GM12874 (cell line): ENCODE measurements around the gene SLC7A6.

Experiments
- CTCF ChIP-seq: IDR thresholded peaks from 2 replicates; pipeline ENCODE4 v1.5.1; 2011; ENCODE audit warnings: low read depth, mild to moderate bottlenecking, control low read depth, low read length, moderate library complexity; ENCODE audit not compliant: insufficient read depth

Gene SLC7A6

GRCh38 chr16:68328860-68329390 is 64.6 kb downstream of the SLC7A6 start:
- no peak for TF ChIP-seq CTCF

DNA sequence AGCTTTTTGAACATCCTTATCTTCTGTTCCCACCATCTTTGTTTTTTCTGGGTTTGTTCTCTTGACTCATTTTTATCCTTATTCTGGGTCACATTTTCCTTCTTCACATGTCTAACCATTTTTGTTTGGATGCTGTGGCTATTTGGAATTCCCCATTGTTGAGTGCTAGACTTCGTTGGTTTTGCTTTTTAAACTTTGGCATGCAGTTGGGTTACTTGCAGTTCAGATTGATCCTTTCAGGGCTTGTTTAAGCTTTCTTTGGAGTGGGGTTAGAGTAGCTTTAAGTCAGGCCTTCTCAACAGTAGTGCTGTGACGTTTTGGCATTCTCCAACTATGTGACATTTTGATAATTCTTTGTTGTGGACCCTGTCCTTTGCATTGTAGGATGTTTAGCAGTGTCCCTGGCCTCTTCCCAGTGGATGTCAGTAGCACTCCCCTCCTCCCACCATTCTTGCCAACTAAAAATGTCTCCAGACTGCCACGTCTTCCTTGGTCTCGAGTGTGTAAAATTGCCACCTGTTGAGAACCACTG is 67.6 kb downstream of the SLC7A6 start:
- TF ChIP-seq CTCF: no peak

DNA sequence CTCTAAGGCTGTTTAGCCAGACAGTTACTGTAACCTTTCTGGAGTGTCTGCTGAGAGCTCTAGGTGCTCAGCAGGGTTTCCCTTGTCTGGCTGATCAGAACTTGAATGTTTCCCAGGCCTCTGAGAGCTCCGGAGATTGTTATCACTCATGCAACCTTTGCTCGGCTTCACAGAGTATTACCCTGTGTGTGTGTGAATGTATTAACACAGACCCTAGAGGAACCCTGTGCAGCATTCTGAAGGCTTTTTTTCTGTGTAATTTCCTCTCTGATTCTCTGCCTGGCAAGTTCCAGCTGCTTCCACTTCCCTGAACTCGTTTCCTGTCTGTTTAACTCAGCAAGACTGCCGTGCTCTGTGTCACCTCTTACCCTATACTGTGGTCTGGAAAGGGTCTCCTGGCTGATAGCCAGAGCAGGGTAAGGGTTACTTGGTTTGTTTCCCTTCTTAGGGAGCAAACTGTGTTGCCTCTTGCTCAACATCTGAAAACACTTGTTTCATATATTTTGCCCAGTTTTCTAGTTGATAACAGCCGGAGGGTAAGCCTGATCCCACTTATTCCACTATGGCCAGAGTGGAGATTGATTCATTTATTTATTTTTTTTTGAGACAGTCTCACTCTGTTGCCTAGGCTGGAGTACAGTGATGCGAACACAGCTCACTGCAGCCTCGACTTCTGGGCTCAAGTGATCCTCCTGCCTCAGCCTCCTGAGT is 68.2 kb downstream of the SLC7A6 start:
- TF ChIP-seq CTCF: no peak

DNA sequence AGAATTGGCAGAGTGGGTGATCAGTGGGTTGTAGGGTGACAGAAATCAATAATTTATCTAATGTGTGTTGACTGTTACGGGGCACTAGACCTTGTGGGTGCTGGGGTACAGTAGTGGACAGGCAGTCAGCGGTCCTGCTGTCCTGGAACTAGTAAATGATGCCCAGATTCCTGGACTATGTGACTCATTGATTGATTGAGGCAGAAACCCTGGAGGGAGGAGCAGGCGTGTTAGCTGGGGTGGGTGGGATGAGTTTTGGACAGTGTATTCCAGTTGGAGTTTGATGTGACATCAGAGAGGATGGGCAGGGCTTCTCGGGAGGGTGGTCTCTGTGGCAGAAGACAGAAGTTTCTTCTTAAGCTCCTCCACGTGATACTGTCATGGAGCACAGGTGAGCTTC is 70.8 kb downstream of the SLC7A6 start:
- TF ChIP-seq CTCF: no peak

DNA sequence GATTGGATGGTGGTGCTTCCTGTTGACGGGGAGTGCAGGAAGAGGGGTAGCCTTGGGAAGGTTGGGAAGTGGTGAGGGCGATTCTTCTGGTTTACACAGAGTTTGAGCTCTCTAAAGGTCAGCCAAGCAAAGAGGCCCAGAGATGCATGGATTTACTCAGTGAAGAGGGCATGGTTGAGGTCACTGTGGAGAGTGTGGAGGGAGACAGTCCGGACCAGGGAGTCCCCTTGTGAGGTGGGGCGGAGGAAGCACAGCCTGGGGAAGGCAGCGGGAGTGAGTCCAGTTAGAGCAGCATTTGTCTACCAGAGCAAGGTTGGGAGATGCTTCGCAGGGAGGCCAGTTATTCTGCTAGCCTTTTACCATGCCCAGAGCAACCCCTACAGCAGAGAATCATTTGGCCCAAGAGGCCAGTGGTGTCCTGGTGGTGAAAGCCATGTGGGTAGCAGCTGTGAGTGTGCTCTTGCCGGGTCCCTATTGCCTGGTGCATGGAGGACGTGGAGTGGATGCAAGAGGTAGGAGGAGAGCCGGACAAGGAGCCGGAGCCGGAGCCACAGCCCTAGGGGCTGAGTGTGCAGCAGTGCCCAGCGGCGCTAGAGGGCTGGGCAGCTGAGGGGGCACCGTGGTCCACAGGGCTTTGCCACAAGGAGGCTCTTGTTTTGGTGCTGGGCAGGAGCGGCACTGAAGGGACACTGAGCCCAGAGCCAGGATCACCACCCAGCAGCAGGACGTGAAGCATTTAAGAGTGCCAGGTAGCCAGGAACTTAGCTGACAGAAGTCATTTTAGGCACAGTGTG is 74.2 kb downstream of the SLC7A6 start:
- no peak for TF ChIP-seq CTCF

DNA sequence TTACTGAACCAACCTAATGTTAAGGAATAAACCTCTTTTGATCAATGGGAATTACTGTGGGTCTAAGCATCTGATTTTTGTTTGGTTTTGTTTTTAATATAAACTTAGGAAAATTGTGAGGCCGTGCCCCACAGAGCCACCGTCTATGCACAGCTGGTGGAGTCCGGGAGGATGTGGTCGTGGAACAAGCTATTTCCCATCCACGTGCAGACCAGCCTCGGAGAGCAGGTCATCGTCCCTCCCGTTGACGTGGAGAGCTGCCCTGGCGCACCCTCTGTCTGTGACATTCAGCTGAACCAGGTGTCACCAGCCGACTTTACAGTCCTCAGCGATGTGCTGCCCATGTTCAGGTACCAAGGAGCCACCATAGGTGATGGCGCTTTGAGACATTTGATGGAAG is 74.9 kb downstream of the SLC7A6 start:
- no peak for TF ChIP-seq CTCF

DNA sequence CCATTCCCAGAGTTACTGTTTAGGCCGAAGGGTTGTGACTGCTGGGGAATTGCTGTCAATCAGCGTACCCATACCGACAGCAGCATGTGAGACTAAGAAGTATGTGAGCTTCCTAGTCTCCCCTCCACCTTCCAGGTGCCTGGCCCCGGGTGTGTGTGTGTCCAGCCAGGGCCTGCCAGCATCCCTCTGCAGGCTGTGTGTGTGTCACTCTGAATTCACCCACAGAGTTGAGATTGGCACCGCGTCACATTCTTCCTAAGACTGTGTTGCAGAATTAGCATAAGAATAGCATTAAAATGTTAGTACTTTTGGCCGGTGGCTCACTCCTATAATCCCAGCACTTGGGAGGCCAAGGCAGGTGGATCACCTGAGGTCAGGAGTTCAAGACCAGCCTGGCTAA is 78.3 kb downstream of the SLC7A6 start:
- no peak for TF ChIP-seq CTCF
